ENCODE measurements around the gene CARD11.
"Not testable (repeated sequence)": the region's sequence is repeated elsewhere in the genome, so short reads cannot be mapped to it uniquely, and the experiment has no call there.

The CARD11 gene

GRCh38 chr7:2924866-2925840 lies 118.5 kb downstream of the CARD11 start:
- DNase-seq (ENCODE audit: low read depth in 3 of 3): no peak

GRCh38 chr7:2923886-2924574 lies 119.6 kb downstream of the CARD11 start:
- DNase-seq (ENCODE audit: low read depth in 3 of 3): no peak

- DNase-seq (ENCODE audit: low read depth in 3 of 3): no peak
These were observed 120.3 kb downstream of the CARD11 start for GRCh38 chr7:2923291-2923781.

GRCh38 chr7:2922866-2923265 lies 120.8 kb downstream of the CARD11 start:
- no peak for DNase-seq (ENCODE audit: low read depth in 3 of 3)

- no peak for DNase-seq (ENCODE audit: low read depth in 3 of 3)
These were observed 121.3 kb downstream of the CARD11 start for GRCh38 chr7:2922348-2922691.

- DNase-seq (ENCODE audit: low read depth in 3 of 3): no peak
These were observed 121.9 kb downstream of the CARD11 start for GRCh38 chr7:2921653-2922347.

- DNase-seq (ENCODE audit: low read depth in 3 of 3): no peak
These were observed 122.6 kb downstream of the CARD11 start for GRCh38 chr7:2920956-2921652.

- not testable (repeated sequence) for DNase-seq (ENCODE audit: low read depth in 3 of 3)
These were observed 123.2 kb downstream of the CARD11 start for GRCh38 chr7:2920480-2920879.

GRCh38 chr7:2920041-2920440 lies 123.6 kb downstream of the CARD11 start:
- no peak for DNase-seq (ENCODE audit: low read depth in 3 of 3)

- no peak for DNase-seq (ENCODE audit: low read depth in 3 of 3)
These were observed 124.4 kb downstream of the CARD11 start for GRCh38 chr7:2919256-2919655.

- no peak for DNase-seq (ENCODE audit: low read depth in 3 of 3)
These were observed 125.3 kb downstream of the CARD11 start for GRCh38 chr7:2918406-2918805.

- no peak for DNase-seq (ENCODE audit: low read depth in 3 of 3)
These were observed 128.6 kb downstream of the CARD11 start for GRCh38 chr7:2915023-2915422.

- no peak for DNase-seq (ENCODE audit: low read depth in 3 of 3)
These were observed 129.8 kb downstream of the CARD11 start for GRCh38 chr7:2913760-2914387.

GRCh38 chr7:2912684-2913439 lies 130.8 kb downstream of the CARD11 start:
- DNase-seq (ENCODE audit: low read depth in 3 of 3): no peak

- no peak for DNase-seq (ENCODE audit: low read depth in 3 of 3)
These were observed 132.2 kb downstream of the CARD11 start for GRCh38 chr7:2911466-2911865.

- no peak for DNase-seq (ENCODE audit: low read depth in 3 of 3)
These were observed 134.1 kb downstream of the CARD11 start for GRCh38 chr7:2909471-2910039.

- DNase-seq (ENCODE audit: low read depth in 3 of 3): no peak
These were observed 134.6 kb downstream of the CARD11 start for GRCh38 chr7:2909043-2909442.

GRCh38 chr7:2908103-2908683 lies 135.5 kb downstream of the CARD11 start:
- DNase-seq (ENCODE audit: low read depth in 3 of 3): no peak

GRCh38 chr7:2906197-2906931 lies 137.3 kb downstream of the CARD11 start:
- no peak for DNase-seq (ENCODE audit: low read depth in 3 of 3)
